GM10266 (cell line): Measurements from ENCODE around the gene FBXW8.

Experiments
- DNase-seq: peaks from one replicate; pipeline ENCODE4 v3.0.0; 2012; ENCODE audit errors: extremely low spot score
- CTCF ChIP-seq: IDR thresholded peaks from 2 replicates; pipeline ENCODE4 v1.5.1; 2012; ENCODE audit warnings: mild to moderate bottlenecking, low read depth; ENCODE audit not compliant: control insufficient read depth, insufficient read depth; ENCODE audit errors: missing control alignments

Gene FBXW8

GRCh38 chr12:117072736-117073490, 162.2 kb downstream of the FBXW8 start:
- no peak for TF ChIP-seq CTCF
- DNase-seq, result no peak

- TF ChIP-seq CTCF, result no peak
- no peak for DNase-seq
Observed at GRCh38 chr12:117073611-117074010, 162.9 kb downstream of the FBXW8 start.

- no peak for TF ChIP-seq CTCF
- no peak for DNase-seq
Observed at GRCh38 chr12:117076410-117077372, 165.9 kb downstream of the FBXW8 start.

- DNase-seq, result no peak
- TF ChIP-seq CTCF, result no peak
Observed at GRCh38 chr12:117079487-117079886, 168.7 kb downstream of the FBXW8 start.

- no peak for TF ChIP-seq CTCF
- no peak for DNase-seq
Observed at GRCh38 chr12:117080661-117081144, 170.0 kb downstream of the FBXW8 start.
